ENCODE measurements around the gene POLR3C. TPM values are rescaled to one million over a fixed set of nuclear protein-coding genes. Genes with fewer than 3 reads are reported as not detected.

The POLR3C gene
- total RNA-seq, 1 experiment from 2014 or later, result 24.9 TPM

- TF ChIP-seq E2F5 (CRISPR knock-in tag; IDR thresholded peaks at IDR 0.05) (no peak), MYBL2 (CRISPR knock-in tag; IDR thresholded peaks at IDR 0.05) (no peak), NFYB (CRISPR knock-in tag; conservative IDR thresholded peaks at IDR 0.05; ENCODE audit: low read depth) (no peak), SP1 (CRISPR knock-in tag; conservative IDR thresholded peaks at IDR 0.05) (no peak), ZNF219 (CRISPR knock-in tag; IDR thresholded peaks at IDR 0.05; ENCODE audit: borderline replicate concordance) (no peak), SOX15 (CRISPR knock-in tag; IDR thresholded peaks at IDR 0.05) (no peak), ZNF263 (CRISPR knock-in tag; IDR thresholded peaks at IDR 0.05; ENCODE audit: low read depth) (no peak), MAX (CRISPR knock-in tag; IDR thresholded peaks at IDR 0.05) (no peak), KAT7 (CRISPR knock-in tag; IDR thresholded peaks at IDR 0.05; ENCODE audit: borderline replicate concordance) (no peak), GABPB1 (CRISPR knock-in tag; IDR thresholded peaks at IDR 0.05) (no peak), CREM (CRISPR knock-in tag; IDR thresholded peaks at IDR 0.05) (no peak)
Observed at GRCh38 chr1:145884675-145885074, 60.7 kb downstream of the POLR3C start (continued).

GRCh38 chr1:145885738-145886287 is 61.8 kb downstream of the POLR3C start, which contains the start of gene ANKRD35:
Gene ANKRD35, minus strand, starts transcription at chr1:145885866. Its CDS starts 108 bp downstream, at chr1:145885758.
- Mint-ChIP-seq H3K36me3 (no peaks in the 10 kb centered on the region), H3K27me3 (ENCODE audit: low read depth) (peaks cover 35% of the 10 kb centered on the region), H3K9me3 (no peaks in the 10 kb centered on the region), H3K4me3 (peak within 1 kb of the TSS; percentile 79), H3K4me1 (peaks cover 15% of the 10 kb centered on the region), H3K27ac (no peak within 1 kb of the TSS)
- ChIA-PET POLR2A (interaction anchor here (2.0 kb wide), 1 partner anchor 26 kb away, joined by 10 read pairs; the partner anchor contains the start of gene PIAS3), CTCF (interaction anchor here (1.1 to 3.3 kb wide), 11 partner anchors 14 to 122 kb away, joined by 3 to 40 read pairs (median 7); partner anchors contain the start of genes ANKRD34A, ITGA10, NUDT17 and PIAS3)
- peak; percentile 93 for DNase-seq (ENCODE audit: low spot score)
- TF ChIP-seq SP1 (CRISPR knock-in tag; conservative IDR thresholded peaks at IDR 0.05), result peak; percentile 46; the same call in 1 of the 2 replicates
- no peak for TF ChIP-seq FOXP1 (CRISPR knock-in tag; IDR thresholded peaks at IDR 0.05; ENCODE audit: borderline replicate concordance)
- peak; percentile 97 for ATAC-seq

- Mint-ChIP-seq H3K4me3 (peak overlapping the region; percentile 79), H3K4me1 (peaks cover 19% of the 10 kb centered on the region), H3K9me3 (no peaks in the 10 kb centered on the region), H3K27me3 (ENCODE audit: low read depth) (peaks cover 35% of the 10 kb centered on the region), H3K36me3 (no peaks in the 10 kb centered on the region), H3K27ac (no peak overlapping the region)
- CTCF ChIA-PET, result interaction anchor here (1.1 to 3.3 kb wide), 11 partner anchors 14 to 121 kb away, joined by 3 to 40 read pairs (median 7); partner anchors contain the start of genes ANKRD34A, ITGA10, NUDT17 and PIAS3
- peak; percentile 2 for ATAC-seq
- POLR2A ChIA-PET, result interaction anchor here (0.6 to 2.0 kb wide), 2 partner anchors 14 to 27 kb away, joined by 4 to 10 read pairs; partner anchors contain the start of gene PIAS3
- DNase-seq (ENCODE audit: low spot score), result no peak
- TF ChIP-seq PREB (CRISPR knock-in tag; IDR thresholded peaks at IDR 0.05; ENCODE audit: borderline replicate concordance) (no peak), ZNF671 (CRISPR knock-in tag; IDR thresholded peaks at IDR 0.05) (no peak), JUN (CRISPR knock-in tag; IDR thresholded peaks at IDR 0.05) (no peak), ZNF396 (CRISPR knock-in tag; IDR thresholded peaks at IDR 0.05; ENCODE audit: borderline replicate concordance) (no peak), AFF4 (CRISPR knock-in tag; IDR thresholded peaks at IDR 0.05; ENCODE audit: borderline replicate concordance) (no peak), ZNF281 (CRISPR knock-in tag; IDR thresholded peaks at IDR 0.05) (no peak), PRDM15 (CRISPR knock-in tag; IDR thresholded peaks at IDR 0.05) (no peak), MAX (CRISPR knock-in tag; IDR thresholded peaks at IDR 0.05) (no peak)
Observed at GRCh38 chr1:145886390-145886789, 62.4 kb downstream of the POLR3C start.
